Prostate gland (tissue), 2 donors: ENCODE measurements around the gene RBP3.

Experiments
- CTCF ChIP-seq, 4 experiments: fragments of 200-600 bp in 2 of 4; fragments of 450-650 bp in 2 of 4; sonication (generic) in 2 of 4; IDR thresholded peaks; 1 replicate in 3 of 4; 2 replicates in 1 of 4; pipeline ENCODE4 v1.5.1; 2016 to 2019; ENCODE audit warnings: antibody characterized with exemption in 4 of 4, mild to moderate bottlenecking in 2 of 4, moderate library complexity in 2 of 4
- POLR2A ChIP-seq: fragments of 450-650 bp; IDR thresholded peaks from one replicate; pipeline ENCODE4 v1.6.1; 2016; ENCODE audit warnings: antibody characterized with exemption, mild to moderate bottlenecking
- POLR2AphosphoS5 ChIP-seq: sonication (generic); formaldehyde crosslinking; IDR thresholded peaks from one replicate; pipeline ENCODE4 v1.6.1; 2017; ENCODE audit warnings: antibody characterized with exemption

GRCh38 chr10:47337310-47337709, 10.9 kb upstream of the RBP3 start:
- TF ChIP-seq CTCF (IDR thresholded peaks at IDR 0.05) (no peak), POLR2AphosphoS5 (no peak), POLR2A (no peak)
